ENCODE data around the gene SERINC2. TPM values are rescaled to one million over a fixed set of nuclear protein-coding genes. Genes with fewer than 3 reads are reported as not detected.

The SERINC2 gene
- total RNA-seq, 3 donors from 2014 or later = 146 to 381 (median 225) TPM

- no peaks in the 10 kb centered on the region for H3K9me3 ChIP-seq
- DNase-seq (peak in 2 of 3 donors; percentile 44 to 68), ATAC-seq (peak; percentile 16)
- TF ChIP-seq, protein P1, sequence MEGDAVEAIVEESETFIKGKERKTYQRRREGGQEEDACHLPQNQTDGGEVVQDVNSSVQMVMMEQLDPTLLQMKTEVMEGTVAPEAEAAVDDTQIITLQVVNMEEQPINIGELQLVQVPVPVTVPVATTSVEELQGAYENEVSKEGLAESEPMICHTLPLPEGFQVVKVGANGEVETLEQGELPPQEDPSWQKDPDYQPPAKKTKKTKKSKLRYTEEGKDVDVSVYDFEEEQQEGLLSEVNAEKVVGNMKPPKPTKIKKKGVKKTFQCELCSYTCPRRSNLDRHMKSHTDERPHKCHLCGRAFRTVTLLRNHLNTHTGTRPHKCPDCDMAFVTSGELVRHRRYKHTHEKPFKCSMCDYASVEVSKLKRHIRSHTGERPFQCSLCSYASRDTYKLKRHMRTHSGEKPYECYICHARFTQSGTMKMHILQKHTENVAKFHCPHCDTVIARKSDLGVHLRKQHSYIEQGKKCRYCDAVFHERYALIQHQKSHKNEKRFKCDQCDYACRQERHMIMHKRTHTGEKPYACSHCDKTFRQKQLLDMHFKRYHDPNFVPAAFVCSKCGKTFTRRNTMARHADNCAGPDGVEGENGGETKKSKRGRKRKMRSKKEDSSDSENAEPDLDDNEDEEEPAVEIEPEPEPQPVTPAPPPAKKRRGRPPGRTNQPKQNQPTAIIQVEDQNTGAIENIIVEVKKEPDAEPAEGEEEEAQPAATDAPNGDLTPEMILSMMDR (IDR thresholded peaks at IDR 0.05) = no peak
- intact Hi-C loops (cut with DNase I, micrococcal nuclease) = no loop called here
- peaks cover 23% of the 10 kb centered on the region for H3K4me1 ChIP-seq (ENCODE audit: low read depth)
- H3K36me3 ChIP-seq (ENCODE audit: low read depth) = no peaks in the 10 kb centered on the region
- no peak overlapping the region for H3K4me3 ChIP-seq
These were observed 10.5 kb downstream of the SERINC2 start for GRCh38 chr1:31423418-31423947.

- no peaks in the 10 kb centered on the region for H3K9me3 ChIP-seq
- no peak for ATAC-seq
- H3K4me3 ChIP-seq = no peak overlapping the region
- H3K4me1 ChIP-seq (ENCODE audit: low read depth) = peaks cover 25% of the 10 kb centered on the region
- H3K36me3 ChIP-seq (ENCODE audit: low read depth) = no peaks in the 10 kb centered on the region
- TF ChIP-seq, protein P1 (IDR thresholded peaks at IDR 0.05) = no peak
- DNase-seq = no peak
- intact Hi-C loops (cut with DNase I, micrococcal nuclease) = no loop called here
These were observed 11.6 kb downstream of the SERINC2 start for GRCh38 chr1:31424568-31424967.

DNA sequence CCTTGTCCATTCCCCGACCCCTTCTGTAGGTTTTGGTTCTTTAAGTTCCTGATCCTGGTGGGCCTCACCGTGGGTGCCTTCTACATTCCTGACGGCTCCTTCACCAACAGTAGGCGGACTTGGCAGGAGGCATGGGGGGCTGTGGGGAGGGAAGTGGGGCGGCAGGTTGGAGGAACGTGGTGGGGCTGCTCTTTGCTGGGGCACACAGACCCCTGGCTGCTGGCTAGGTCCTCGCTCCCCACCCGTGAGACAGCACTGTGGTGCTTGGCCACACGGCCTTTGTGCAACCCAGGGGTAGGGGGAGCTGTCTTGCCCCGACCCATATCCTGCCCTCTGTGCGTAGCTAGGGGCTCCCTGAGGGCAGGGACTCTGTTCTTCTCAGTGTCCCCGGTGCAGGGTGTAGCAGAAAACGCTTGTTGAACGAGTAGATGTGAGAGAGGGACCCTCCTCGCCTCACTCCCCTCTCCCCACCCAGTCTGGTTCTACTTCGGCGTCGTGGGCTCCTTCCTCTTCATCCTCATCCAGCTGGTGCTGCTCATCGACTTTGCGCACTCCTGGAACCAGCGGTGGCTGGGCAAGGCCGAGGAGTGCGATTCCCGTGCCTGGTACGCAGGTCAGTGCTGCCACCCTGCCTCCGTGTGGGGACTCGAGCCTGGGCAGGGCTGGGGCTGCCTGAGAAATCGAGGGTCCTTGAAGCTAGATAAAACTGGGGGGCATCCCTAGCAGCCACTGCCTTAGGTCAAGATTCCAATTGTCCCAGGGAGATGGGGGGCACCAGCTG lies 12.5 kb downstream of the SERINC2 start:
- intact Hi-C loops (cut with DNase I, micrococcal nuclease) = no loop called here

DNA sequence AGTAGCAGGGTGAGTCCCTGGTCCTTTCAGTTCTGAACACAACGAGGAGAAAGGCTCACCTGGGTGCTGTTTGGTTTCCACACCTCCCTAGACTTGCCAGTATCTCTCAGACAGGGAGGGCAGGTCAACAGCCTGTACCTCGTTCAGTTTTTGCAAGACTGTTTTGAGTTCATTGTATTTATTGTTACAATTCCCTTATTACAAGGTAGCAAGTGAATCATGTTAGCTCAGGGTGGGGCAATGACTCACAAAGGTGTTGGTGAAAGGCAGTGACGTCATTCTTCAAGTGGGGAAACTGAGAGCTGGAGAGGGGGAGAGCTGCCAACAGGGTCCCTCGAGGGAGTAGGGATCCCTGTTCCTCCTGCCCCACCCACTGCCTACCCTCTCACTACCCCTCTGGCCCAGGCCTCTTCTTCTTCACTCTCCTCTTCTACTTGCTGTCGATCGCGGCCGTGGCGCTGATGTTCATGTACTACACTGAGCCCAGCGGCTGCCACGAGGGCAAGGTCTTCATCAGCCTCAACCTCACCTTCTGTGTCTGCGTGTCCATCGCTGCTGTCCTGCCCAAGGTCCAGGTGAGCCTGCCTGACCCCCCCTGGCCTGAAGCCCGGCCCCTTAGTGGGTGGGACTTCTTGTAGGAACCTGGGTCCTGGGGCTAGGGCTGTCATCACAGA lies 13.4 kb downstream of the SERINC2 start:
- Histone ChIP-seq H3K4me3 (no peak overlapping the region), H3K9me3 (no peaks in the 10 kb centered on the region), H3K4me1 (ENCODE audit: low read depth) (peaks cover 25% of the 10 kb centered on the region), H3K36me3 (ENCODE audit: low read depth) (no peaks in the 10 kb centered on the region)
- ATAC-seq = peak; percentile 59
- intact Hi-C loops (cut with DNase I, micrococcal nuclease) = no loop called here
- peak; percentile 31 to 52 (median 46) for DNase-seq
- TF ChIP-seq, protein P1 (IDR thresholded peaks at IDR 0.05) = no peak

More for the DNA sequence above, 12.5 kb downstream of the SERINC2 start:
- no peaks in the 10 kb centered on the region for H3K9me3 ChIP-seq
- TF ChIP-seq, protein P1 (IDR thresholded peaks at IDR 0.05) = no peak
- H3K4me1 ChIP-seq (ENCODE audit: low read depth) = peaks cover 25% of the 10 kb centered on the region
- DNase-seq = no peak
- no peak for ATAC-seq
- H3K4me3 ChIP-seq = no peak overlapping the region
- H3K36me3 ChIP-seq (ENCODE audit: low read depth) = no peaks in the 10 kb centered on the region

DNA sequence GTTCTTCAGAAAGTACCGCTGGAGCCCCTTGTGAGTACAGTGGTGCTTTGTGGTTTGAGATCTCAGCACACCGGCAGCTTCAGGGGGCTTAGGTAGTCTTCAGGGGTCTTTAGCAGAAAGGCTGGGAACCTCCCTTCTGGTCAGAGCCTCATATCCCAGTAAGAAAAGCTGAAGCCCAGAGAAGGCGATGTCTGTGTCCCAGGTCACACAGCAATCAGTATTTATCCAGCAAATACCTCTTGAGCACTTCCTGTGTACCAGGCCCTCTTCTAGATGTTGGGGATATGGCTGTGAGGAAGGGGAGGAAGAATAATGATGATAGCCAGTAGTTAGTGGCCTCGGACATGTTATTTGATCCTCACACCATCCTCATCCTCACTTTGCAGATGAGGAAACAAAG lies 14.3 kb downstream of the SERINC2 start:
- no peak overlapping the region for H3K4me3 ChIP-seq
- no peaks in the 10 kb centered on the region for H3K36me3 ChIP-seq (ENCODE audit: low read depth)
- ATAC-seq (no peak), DNase-seq (no peak)
- intact Hi-C loops (cut with DNase I, micrococcal nuclease) = no loop called here
- TF ChIP-seq, protein P1 (IDR thresholded peaks at IDR 0.05) = no peak
- no peaks in the 10 kb centered on the region for H3K9me3 ChIP-seq
- H3K4me1 ChIP-seq (ENCODE audit: low read depth) = peaks cover 24% of the 10 kb centered on the region
